HCEC 1CT (cell line): ENCODE data around the gene DOK3.

ENCODE experiments used
- DNase-seq: peaks from one replicate; pipeline ENCODE4 v3.0.0-alpha.2; 2017

Gene DOK3

DNA sequence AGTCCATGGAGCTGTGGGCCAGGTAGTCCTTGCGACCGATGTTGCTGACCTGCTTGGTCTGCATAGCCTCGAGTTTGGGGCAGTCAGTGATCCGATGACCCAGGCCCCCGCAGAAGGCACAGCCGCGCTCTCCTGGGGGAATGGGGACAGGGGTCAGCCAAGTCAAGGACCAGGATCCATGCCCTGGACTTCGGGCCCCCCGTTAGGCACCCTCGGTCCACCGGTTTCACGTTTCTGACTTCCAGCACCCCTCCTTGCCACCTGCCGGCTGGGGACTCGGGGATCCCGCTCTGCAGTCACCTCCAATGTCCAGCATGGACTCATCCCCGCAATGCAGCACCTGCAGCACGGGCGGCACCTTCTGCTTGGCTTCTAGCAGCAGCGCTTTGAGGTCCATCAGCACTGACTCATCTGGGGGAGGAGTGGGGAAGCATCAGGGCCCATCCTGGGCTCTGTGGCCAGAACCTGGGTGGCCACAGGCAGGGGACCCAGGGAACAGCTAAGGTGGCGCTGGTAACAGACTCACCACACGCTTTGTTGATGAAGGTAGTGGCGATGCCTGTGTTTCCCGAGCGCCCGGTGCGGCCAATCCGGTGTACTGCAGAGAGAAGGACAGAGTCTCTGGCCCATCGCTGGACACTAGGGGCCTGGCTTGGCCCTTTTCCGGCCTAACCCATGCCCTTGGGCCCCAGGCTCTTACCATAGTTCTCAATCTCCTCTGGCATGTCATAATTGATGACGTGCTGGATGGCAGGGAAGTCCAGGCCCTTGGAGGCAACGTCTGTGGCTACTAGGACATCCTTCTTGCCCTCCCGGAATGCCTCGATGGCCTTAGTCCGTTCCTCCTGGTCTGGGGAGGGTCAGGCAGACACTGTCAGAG lies 2.4 kb upstream of the DOK3 start:
- DNase-seq = no peak

DNA sequence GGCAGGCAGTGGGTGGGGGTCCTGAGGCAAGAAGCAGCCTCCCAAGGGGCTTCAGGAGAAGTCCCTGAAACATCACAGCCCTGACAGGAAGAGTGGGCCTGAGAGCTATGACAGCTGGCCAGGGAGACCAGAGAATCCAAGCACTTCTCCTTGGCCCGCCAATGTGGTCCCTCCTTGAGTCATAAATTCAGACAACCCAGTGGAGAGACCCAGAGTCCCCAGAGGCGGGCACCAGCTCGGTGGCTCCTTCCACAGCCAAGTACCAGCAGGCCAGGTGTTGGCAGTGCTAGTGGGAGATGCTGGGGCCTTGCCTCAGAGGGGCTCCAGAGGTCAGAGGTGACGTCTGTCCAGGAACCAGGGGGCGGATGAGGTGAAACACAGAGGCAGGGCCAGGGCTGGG lies 1.6 kb upstream of the DOK3 start:
- no peak for DNase-seq

DNA sequence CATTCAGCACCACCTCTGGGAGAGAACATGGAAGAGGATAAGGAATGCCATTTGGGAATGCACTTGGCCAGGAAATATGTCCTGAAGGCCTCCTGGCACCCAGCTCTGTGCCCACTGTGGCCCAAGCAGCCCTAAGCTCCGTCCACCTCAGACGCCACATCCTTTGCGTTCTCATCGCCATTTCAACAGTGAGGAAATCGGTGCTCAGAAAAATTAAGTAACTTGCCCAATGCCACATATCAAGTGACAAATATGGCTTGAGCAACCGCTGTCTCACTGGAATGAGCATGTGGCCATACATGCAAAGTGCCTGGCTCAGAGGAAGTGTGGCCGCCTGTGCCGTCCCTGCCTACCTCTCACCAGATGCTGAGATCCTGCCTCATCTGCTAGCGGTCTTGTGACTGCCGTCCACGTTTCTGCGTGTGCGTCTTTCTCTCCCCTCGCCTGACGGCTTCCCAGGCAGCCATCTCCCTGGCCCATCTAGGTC lies 984 bp upstream of the DOK3 start:
- DNase-seq = no peak

DNA sequence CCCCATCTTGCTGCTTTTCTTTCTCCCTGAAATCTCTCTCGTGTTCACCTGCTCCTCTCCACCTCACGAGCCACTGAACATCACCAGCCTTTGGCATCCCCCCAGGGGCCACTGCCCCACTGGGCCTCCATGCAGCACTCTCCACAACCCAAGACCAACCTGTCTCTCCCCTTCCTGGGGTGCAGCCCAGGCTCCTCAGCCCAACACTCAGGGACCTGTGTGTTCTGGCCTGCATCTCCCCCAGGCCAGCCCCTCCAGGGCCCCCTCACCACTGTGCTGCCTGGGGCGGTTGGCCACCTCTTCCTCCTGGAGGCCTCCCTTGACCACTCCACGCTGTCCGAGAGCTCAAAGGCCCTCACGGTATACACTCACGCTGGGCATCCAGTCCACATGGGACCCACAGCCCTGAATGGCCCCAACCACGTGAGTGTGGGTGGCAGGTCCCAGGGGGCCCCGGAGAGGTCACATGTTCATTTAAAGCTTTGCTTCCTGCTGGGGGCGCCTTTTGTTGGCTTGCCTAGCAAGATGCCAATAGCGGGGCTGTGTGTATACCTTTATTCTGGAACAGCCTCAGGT lies 453 bp upstream of the DOK3 start:
- no peak for DNase-seq

DNA sequence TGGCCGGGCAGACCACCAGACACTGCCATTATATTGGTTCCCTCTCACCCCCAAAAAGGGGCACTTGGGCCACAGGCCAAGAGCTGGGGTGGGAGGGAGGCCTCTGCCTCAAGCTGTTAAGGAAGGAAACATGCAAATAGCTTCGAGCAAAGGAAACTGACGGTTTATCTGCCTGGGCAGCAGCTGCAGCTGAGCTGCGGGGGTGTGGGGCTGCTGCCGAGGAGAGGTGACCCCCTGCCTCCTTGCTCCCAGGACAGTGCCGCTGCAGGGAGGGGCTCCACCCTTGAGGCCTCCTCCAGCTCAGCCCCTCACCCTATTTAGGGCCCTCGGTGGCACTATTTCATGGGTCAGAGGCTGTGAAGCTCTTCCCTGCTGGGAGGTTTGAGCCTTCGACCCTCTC lies 789 bp downstream of the DOK3 start:
- no peak for DNase-seq

DNA sequence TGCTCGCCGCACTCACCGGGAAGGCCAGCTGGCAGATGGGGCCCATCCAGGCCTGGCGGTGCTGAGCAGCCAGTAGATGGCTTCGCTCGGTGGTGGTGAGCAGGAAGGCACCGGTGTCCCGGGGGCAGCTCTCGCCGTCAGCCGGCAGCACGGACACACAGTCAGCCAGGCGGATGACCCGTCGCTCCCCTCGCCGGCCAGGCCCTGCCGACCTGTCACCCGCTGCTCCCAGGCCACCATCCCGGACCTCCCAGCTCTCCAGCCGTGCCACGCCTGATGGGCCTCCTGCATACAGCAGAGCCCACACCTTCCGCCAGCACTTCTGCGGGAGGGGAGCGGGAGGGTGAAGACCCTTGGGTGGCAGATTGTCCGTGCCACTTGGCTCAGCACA lies 1.4 kb downstream of the DOK3 start:
- no peak for DNase-seq

DNA sequence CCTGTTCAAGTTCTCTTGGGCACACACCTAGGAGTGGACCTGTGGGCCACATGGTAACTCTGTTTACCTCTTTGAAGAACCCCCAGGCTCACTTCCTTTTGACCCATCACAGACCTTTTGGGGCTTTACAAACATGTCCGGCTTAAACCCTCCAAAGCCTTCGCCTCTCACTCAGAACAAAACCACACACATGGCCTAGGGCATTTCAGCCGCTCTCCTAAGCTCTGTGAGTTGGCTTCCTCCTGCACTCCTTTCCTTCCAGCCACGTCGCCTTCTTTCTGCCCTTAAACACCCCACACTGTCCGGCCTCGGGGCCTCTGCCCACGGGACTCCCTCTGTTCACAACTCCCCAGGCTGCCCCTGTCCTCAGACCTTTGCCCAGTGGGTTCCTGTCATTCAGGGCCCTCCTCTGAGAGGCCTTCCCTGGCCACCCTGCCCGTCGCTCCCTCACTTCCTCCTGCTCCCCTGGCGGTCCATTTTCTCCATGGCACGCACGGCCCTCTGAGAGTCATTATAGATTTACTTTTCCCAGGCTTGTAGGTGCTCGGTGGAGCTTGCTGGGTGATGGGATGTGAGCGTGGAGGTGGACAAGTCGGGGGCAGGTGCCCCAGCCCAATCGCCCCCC lies 1.9 kb downstream of the DOK3 start:
- DNase-seq = no peak

DNA sequence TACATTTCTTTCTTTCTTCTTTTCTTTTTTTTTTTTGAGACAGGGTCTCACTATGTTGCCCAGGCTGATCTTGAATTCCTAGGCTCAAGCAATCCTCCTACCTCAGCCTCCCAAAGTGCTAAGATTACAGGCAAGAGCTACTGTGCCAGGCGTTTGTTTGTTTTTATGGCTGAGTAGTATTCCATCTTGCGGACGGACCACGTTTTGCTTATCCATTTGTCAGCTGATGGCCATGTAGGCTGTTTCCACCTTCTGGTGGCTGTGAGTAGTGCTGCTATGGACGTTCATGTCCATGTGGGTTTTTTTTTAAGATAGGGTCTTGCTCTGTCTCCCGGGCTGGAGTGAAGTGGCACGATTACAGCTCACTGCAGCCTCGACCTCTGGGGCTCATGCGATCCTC lies 2.5 kb downstream of the DOK3 start:
- DNase-seq = no peak

DNA sequence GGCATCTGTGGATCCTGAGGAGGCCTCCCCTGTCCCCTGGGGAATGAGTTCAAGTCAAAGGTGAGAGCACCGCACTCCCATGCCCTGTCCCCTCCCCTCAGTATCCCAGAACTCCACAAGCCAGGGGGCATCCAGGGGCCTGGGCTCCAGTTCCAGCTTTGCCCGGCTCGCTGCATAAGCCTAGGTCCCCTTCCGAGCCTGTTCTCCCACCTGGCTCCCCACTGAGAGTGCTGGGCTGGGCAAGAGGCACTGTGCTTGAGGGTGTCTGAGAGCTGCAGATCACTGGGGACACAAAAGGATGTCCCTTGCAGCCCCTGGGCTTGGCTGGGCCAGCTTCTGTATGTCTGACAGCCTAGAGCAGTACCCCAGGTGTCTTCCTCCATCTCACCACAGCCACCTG lies 4.6 kb downstream of the DOK3 start:
- DNase-seq = no peak

DNA sequence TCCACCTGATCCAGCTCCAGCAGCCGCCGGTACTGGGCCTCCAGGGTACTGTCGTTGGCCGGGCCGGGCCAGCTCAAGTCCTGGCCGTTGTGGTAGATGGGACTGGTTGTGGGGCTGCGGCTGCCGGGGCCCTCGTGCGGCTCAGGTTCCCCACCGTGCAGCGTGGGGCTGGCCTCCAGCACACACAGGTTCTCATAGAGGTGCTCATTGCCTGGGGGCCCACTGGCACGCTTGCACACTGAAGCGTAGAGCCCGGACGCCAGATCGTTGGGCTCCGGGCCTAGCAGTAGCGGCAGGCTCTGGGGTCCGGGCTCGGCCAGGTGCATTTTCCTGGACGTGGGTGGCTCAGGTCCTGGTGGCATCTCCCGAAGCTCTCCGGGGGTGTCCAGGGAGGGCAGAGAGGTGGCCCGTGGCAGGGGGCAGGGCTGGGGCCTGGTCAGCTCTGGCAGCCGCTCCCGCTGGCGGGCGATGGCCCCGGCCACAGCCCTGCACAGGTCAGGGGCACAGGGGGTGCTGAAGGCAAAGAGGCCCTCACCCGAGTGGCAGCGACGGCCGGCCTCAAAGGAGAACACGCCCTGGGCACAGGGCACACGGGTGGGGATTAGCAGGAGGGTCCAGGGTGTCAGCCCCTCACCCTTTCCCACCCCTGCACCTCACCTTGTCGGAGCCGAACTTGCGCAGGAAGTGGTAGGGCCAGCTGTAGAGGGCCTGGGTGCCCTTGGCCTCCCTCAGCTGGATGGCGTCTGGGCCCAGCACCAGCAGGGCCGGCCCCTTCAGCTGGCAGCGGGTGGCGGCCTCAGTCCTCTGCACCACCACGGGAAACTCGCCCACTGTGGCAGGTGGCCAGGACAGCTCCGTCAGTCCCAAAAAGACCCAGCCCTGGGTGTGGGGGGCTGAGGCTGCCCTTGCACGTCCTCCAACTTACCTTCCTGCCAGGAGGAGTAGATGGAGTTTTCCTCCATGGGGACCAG lies 5.3 kb downstream of the DOK3 start:
- DNase-seq = no peak

DNA sequence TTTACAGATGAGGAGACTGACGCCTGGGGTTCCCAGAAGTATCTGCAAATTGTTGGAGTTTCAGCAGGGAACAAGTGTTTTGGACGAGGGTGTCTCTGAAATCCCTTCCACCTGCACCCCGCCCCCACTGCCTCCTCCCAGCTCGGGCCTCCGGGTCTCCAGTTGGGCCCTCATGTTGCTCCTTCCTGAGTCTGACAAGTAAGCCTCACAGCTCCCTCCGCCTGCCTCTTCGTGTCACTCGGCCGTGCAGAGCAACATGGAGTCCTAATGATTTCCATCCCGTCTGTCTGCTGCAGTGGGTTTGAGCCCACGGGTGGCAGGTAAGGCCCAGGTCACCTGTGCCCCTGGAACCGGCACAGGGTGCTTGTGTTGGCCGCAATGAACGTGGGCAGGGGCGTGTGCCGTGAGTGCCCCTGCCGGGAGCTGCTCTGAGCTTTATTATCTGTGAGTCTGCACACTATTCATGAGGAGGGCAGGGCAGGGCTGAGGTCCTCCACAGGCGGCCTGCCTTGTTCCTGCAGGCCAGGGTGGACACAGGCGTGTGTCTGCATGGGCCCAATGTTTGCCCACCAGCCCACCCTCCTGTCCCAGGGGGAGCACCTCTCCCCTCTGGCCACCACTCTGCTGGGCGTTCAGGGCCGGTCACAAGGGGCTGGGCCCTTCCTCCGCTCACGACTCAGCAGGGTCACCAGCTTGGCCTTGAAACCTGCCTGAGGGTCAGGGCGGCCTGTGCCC lies 6.1 kb downstream of the DOK3 start:
- DNase-seq = no peak

DNA sequence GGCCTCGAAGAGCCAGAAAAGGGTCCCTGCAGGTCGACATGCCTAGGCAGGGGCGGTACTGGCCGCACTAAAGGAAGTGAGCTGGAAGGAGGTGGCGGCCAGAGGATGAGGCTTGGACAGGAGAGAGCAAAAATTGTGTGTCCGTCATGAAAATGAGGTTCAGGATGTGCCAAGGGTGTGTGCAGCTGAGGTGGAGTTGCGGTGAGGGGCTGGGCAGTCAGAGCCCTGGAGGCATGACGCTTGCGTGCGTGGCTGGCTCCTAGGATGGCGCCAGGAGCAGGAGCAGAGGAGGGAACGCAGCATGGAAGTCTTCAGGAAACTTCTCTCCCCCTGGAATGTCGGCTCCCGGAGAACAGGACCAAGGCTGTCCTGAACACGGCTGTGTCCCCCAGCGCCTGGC lies 6.7 kb downstream of the DOK3 start:
- DNase-seq = no peak

DNA sequence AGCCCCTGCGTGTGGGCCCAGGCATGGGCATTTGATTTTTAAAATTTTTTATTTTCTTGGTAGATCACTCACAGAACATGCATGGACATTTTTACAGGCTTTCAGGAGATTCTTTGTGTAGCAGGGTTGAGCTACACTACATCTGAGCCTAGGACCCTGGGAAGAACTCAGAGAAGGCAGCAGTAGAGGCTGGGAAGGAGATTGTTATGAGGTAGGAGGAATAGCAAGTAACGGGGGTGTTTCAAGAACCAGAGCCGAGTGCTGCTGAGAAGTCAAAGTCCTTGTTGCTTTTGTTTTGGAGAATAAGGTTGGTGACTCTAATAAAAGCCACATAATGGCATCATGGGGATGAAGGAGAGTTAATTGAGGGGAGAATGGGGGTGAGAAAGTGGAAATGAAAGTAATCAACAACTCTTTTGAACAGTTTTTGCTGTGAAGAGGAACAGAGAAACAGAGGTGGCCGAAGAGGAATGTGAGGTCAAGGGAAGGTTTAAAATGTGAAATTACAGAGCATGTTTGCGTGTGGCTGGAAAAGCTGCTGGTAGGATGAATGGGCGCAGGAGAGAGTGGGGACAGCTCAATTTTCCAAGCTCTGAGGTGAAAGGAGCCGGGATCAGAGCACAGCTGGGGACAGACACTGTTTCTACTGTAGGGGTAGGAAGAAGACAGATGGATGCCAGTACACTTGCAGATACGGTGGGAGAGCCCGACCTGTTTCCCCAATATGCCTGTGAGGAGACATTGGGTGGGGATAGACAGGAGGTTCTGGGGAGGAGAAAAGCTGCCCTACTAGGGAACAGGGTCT lies 7.5 kb downstream of the DOK3 start:
- DNase-seq = no peak

DNA sequence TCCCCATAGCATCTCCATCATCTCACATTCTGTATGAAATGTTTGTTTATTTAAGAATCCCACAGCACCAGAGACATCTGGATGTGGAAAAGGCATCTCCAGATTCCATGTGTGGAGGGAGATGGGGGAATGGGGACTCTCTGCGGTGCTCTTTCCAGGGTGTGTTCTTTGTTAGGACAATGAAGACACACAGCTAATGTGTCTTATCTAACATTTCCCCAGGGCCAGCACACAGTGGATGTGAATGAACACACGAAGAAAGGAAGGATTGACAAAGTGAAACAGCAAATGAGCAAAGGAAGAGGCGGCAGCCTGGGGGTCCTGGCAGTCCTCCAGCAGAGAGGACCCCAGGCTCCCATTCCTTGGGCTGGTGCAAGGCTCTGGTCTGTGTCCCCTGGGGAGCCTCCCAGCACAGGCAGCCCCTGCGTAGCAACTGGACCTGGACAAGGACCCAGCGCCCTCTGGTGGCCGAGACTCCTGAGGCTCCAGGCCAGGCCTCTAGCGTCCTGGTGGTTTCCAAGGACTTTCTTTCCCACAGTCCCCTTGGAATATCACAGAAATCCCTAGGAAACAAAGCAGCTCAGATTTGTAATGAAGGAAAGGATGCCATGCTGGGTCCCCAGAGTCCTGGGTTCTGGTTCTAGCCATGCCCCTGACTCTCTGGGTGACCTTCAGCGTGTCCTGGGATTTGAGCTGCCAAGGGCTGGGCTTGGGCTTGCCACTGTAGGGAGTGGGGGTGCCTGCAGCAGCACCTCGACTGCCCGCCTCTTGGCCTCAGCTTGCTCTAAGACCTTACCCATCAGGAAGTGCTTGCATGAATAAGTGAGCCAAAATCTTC lies 8.7 kb downstream of the DOK3 start:
- DNase-seq = peak; percentile 70

DNA sequence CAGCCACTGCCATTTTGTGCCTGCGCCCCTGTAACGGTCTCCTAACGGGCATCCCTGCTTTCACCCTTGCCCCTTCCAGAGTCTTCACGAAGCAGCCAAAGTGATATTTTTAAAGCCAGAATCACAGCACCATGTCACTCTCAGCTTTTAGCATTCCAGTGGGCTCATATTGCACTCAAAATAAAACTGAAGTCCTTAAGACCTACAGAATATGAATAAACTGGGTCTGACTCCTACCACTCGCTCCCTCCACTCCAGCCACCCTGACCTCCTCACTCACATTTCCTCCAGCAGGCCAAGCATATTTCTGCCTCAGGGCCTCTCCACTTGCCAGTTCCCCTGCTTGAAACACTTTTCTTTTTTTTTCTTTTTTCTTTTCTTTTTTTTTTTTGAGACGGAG lies 9.8 kb downstream of the DOK3 start:
- DNase-seq = no peak

DNA sequence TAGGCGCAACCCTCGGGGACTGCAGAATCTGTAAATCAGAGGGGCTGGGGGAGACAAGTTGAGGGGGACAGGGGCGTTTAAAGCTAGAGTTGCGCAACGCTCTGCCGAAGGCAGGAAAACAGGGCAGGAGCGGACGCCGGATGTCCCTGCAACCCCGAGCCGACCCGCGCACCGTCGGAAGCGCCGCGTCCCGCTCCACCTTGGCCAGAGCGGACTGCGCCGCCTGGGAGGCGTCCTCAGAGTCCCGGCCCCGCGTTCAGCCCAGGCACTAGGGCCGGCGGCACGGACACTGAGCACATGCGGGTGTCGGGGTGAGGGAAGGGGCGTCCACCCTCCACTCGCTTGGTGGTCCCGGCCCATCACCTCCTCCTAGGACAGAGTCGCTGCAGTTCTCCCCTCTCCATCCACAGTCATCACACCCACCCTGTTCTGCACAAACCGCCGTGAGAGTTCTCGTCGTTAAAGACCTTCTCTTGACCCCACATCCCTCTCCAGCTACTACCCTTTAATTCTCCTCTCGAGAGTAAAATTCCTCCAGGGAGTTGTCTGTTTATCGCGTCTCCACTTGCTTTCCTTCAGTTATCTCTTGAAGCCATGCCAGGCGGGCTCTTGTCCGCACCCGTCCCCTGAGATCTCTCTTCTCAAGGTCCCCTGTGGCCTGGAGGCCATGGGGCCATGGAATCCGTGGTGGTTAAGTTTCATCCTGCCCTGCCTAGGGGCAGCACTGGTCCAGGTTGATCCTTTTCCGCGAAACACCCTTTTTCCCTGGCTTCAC lies 11.4 kb downstream of the DOK3 start:
- no peak for DNase-seq

DNA sequence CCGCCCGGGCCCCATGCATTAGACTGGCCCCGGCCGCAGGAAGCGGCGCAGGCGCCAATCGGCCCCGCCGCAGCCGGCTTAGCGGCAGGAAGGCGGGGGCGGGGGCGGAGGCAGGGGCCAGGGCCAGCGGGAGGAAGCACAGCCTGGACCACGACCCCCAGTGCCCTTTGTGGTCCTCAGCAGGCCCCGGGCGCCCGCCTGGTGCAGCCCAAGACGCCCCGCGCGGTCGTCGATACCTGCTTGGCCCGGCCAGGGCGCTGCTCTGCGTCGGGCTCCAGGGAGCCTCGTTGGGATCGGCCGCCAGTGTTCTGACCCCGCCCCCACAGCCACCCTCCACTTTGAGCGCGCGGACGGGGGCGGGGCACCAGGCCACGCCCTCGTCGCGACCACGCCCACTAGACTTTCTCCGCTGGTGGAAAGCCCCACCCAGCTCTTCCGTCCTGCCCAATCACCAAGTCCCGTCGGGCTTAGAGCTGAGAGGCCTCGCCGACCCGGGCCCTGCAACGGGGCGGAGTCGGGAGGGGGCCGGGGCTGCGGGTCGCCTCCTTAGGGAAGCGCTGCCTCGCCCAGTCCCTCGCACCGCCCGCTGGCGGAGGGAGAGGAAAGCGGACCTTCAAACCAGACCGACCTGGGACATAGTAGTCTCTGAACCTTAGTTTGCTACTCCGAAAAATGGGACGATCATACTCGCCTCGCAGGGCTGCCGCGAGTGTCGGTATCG lies 12.2 kb downstream of the DOK3 start, which contains the start of gene PDLIM7:
PDLIM7 (minus strand) TSS at position 313 of the 721 bp plus-strand sequence. CDS start 1,092 bp downstream, outside the sequence.
- DNase-seq = peak; percentile 98

DNA sequence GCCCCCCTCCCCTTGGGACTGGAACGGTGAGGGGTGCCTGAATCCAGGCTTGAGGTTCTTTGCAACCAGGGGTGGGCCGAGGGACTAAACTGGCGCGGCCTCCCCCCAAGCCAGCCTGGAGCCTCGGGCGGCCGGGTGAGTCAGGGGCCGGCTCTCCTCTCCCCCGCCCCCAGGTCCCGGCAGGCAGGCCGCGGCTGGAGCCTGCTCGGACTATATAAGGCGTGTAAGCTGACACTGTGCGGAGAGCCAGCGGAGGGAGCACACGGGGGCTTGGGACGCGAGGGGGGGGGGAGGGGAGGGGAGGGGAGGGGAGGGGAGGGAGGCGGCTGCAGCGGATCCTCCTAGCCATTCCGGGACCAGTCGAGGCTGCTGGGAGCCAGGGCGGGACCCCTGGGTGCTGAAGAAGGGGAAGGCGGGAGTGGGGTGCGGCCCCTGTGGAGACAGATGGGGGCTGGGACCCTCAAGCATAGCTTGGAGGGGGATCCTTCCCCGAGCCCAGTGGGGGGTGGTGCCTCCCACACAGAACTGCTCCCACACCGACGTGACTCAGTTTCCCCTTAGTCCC lies 12.8 kb downstream of the DOK3 start:
- DNase-seq = peak; percentile 96
